ENCODE measurements around the gene ALPP.

The ALPP gene

DNA sequence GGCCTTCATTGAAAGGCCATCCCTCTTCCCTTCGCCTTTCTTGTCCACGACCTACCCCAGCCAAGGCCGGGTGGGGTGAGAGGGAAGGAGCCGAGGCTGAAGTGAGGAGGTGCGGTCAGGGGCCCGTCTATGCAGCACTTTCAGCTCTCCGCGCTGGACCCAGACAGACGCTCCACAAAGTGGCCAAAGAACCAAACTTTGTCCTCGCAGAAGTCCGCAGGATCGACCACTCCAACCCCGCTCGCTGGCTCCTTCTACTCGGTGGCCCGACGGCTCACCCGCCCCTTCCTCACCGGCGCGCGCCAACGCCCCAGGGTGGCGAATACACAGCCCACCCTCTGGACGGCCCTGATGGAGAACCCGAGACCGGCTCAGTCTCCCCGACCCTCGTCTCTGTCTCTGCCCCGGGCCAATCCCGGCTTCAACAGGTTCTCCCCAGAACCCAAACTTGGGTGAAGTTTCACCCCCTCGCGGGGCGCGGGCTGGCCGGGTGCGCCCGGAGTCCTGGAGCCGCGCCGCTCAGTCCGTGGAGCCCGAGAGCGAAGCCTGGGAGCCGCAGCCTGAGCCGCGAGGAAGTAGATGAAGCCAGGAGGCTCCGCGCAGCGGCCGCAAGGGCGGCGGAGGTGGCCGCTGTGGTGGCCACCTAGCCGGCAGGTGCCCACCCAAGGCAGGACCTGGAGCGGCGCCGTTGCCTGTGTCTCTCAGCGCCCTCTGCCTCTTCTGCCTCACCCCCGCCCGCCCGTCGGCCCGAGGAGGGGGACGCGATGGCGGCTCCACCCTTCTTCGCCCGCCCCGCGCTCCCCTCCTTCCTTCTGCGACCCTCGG lies 26.7 kb upstream of the ALPP start:
- TF ChIP-seq, protein P1, sequence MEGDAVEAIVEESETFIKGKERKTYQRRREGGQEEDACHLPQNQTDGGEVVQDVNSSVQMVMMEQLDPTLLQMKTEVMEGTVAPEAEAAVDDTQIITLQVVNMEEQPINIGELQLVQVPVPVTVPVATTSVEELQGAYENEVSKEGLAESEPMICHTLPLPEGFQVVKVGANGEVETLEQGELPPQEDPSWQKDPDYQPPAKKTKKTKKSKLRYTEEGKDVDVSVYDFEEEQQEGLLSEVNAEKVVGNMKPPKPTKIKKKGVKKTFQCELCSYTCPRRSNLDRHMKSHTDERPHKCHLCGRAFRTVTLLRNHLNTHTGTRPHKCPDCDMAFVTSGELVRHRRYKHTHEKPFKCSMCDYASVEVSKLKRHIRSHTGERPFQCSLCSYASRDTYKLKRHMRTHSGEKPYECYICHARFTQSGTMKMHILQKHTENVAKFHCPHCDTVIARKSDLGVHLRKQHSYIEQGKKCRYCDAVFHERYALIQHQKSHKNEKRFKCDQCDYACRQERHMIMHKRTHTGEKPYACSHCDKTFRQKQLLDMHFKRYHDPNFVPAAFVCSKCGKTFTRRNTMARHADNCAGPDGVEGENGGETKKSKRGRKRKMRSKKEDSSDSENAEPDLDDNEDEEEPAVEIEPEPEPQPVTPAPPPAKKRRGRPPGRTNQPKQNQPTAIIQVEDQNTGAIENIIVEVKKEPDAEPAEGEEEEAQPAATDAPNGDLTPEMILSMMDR (conservative IDR thresholded peaks at IDR 0.05; ENCODE audit: low read depth, low read length), result no peak
- DNase-seq (ENCODE audit: low read depth), result no peak

DNA sequence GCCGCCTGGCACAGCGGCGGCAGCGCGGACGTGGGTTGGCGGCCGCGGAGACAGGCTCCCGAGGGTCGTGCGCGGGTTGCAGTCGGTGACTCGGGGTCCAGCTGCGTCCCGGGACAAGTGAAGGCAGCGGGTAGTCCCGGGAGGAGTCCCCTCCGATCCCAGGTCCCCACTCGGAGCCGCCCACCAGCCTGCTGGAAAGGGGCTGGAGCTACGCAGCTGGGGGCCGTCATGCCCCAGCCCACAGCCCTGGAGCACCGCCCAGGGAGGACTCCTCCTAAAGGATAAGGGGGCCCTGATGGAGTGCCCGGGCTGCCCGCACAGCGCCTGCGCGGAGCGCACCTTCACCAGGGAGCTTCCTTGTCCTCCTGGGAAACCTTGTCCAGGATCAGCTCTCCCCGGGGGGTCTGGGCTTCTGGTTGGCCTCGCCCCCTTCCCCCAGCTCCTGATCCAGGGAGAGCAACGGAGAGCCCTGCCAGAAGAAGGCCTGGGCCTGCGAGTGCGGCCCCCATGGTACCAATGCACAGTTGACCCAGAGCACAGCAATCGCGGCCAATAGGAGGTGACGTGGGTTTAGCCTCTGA lies 25.9 kb upstream of the ALPP start:
- TF ChIP-seq, protein P1 (conservative IDR thresholded peaks at IDR 0.05; ENCODE audit: low read depth, low read length), result no peak
- H3K4me3 ChIP-seq (ENCODE audit: low read depth, low read length), result no peak overlapping the region
- no peak for DNase-seq (ENCODE audit: low read depth)

More for the DNA sequence above, 26.7 kb upstream of the ALPP start:
- H3K4me3 ChIP-seq (ENCODE audit: low read depth, low read length), result no peak overlapping the region

DNA sequence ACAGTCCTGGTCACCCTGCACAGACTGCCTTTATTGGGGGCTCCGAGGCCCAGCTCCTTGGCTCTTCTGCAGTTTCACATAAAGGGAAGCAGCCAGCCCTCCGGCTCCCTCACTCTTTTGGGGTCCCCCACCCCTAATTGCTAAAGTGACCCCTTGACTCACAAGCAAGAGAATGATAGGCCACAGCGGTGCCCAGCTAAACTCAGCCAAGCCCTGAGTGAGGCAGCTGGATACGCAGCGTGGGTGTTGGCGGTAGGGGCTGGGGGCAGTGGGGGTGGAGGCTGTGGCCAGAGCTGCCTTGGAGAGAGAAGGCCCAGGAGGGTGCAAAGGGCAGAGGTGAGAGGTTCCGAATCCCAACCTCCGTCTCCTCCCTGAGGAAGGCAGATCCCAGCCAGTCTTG lies 25.5 kb upstream of the ALPP start:
- TF ChIP-seq, protein P1 (conservative IDR thresholded peaks at IDR 0.05; ENCODE audit: low read depth, low read length), result no peak
- DNase-seq (ENCODE audit: low read depth), result no peak
- H3K4me3 ChIP-seq (ENCODE audit: low read depth, low read length), result no peak overlapping the region

DNA sequence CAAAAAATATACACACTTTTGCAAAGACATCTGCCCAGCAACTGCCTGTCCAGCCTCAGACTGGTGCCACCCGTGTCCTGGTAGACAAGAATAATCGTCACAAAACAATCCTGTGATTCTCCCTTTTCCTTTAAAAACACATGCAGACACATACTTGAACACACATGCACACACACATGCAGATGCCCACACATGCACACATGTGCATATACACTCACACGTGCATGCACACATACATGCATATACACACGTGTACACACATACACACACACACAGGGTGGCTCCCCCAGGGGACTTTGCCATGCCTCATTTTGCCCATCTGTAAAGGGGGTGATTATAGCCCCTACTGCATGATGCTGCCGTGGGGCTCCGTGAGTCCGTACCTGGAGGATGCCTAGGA lies 24.9 kb upstream of the ALPP start:
- DNase-seq (ENCODE audit: low read depth), result no peak
- TF ChIP-seq, protein P1 (conservative IDR thresholded peaks at IDR 0.05; ENCODE audit: low read depth, low read length), result no peak

DNA sequence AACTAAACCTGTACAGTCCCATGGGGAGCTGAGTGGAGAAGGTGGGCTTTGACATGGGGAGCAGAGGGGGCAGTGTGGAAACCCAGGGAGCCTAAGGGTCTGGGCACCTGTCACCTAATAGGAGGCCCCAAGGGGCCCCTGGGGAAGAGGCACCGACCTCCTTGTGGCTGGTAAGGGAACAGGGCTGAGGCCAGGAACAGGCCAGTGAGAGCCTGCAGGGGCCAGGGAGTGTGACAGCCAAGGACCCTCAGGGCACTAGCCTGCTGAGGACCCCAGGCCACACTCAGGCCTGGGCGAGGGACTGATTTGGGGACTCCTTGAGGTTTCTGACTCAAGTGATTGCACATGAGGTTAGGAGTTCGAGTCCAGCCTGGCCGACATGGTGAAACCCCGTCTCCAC lies 24.5 kb upstream of the ALPP start:
- H3K4me3 ChIP-seq (ENCODE audit: low read depth, low read length), result no peak overlapping the region
- no peak for DNase-seq (ENCODE audit: low read depth)
- TF ChIP-seq, protein P1 (conservative IDR thresholded peaks at IDR 0.05; ENCODE audit: low read depth, low read length), result no peak

More for the DNA sequence above, 24.9 kb upstream of the ALPP start:
- no peak overlapping the region for H3K4me3 ChIP-seq (ENCODE audit: low read depth, low read length)

DNA sequence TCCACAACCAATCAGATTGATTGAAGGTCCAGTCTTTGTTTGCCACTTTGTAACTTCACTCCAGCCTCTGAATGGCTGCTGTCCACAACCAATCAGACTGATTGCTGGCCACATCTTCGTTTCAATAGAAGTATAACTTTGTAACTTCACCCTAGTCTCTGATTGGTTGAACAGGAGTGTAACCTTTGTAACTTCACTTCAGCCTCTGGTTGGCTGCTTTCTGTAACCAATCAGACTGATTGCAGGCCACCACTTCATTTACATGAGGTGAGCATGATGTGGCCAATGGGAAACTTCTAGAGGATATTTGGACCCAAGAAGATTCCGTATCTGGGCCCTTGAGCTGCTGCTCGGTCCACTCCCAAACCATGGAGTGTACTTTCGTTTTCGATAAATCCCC lies 16.9 kb upstream of the ALPP start:
- DNase-seq (ENCODE audit: low read depth), result no peak
- H3K4me3 ChIP-seq (ENCODE audit: low read depth, low read length), result no peak overlapping the region
- TF ChIP-seq, protein P1 (conservative IDR thresholded peaks at IDR 0.05; ENCODE audit: low read depth, low read length), result no peak

Data from choroid plexus epithelial cell (primary cell).